Measurements from ENCODE around the gene C5. TPM values are rescaled to one million over a fixed set of nuclear protein-coding genes. Genes with fewer than 3 reads are reported as not detected.

The C5 gene
- 0.54 and 1.7 TPM in 2 replicates for total RNA-seq

GRCh38 chr9:121050128-121050988 is at the start of gene C5:
Gene C5, minus strand, starts transcription at chr9:121050275. Its CDS starts 29 bp downstream, at chr9:121050246.

GRCh38 chr9:121074370-121075250 is 24.5 kb upstream of the C5 start, which contains the start of gene CNTRL:
Gene CNTRL, plus strand, starts transcription at chr9:121074955. Its CDS starts 13,372 bp downstream, at chr9:121088327.

GRCh38 chr9:120926397-120926928 is 123.6 kb downstream of the C5 start, which contains the start of gene TRAF1:
Gene TRAF1, minus strand, starts transcription at chr9:120926796. Its CDS starts 721 bp downstream, at chr9:120926075.

Other genes starting within 250 kb of the C5 start
- gene PSMD5, start 207.4 kb downstream of the C5 start, total RNA-seq = 37.3 and 40.7 TPM in 2 replicates
- gene PHF19, start 173.1 kb downstream of the C5 start, total RNA-seq = 83.5 and 85.6 TPM in 2 replicates
- 4.6 and 6.8 TPM in 2 replicates for gene TRAF1, start 123.5 kb downstream of the C5 start, total RNA-seq
- 9.4 and 11.1 TPM in 2 replicates for gene CNTRL, start 24.7 kb upstream of the C5 start, total RNA-seq
- gene RAB14, start 151.6 kb upstream of the C5 start, total RNA-seq = 27.1 and 27.2 TPM in 2 replicates
- 164 and 174 TPM in 2 replicates for gene GSN, start 217.9 kb upstream of the C5 start, total RNA-seq

All from mammary microvascular endothelial cell (primary cell).